GM04504 (cell line): ENCODE data around the gene GATB.
A peak's percentile ranks its signal among the peaks of the same experiment; 100 is the strongest.
"Not testable (repeated sequence)": the region's sequence is repeated elsewhere in the genome, so short reads cannot be mapped to it uniquely, and the experiment has no call there.

ENCODE experiments used
- DNase-seq: peaks from one replicate; pipeline ENCODE4 v3.0.0-alpha.2; 2012; ENCODE audit warnings: low read depth

Gene GATB

GRCh38 chr4:151785484-151786157, 24.8 kb upstream of the GATB start:
- no peak for DNase-seq

GRCh38 chr4:151784706-151785105, 23.9 kb upstream of the GATB start:
- DNase-seq: no peak

GRCh38 chr4:151783867-151784266, 23.1 kb upstream of the GATB start:
- DNase-seq: no peak

- no peak for DNase-seq
These were observed 21.5 kb upstream of the GATB start for GRCh38 chr4:151782296-151782695.

GRCh38 chr4:151781026-151781425, 20.2 kb upstream of the GATB start:
- DNase-seq: no peak

GRCh38 chr4:151777471-151777870, 16.7 kb upstream of the GATB start:
- no peak for DNase-seq

- no peak for DNase-seq
These were observed 13.5 kb upstream of the GATB start for GRCh38 chr4:151774324-151774723.

- DNase-seq: no peak
These were observed 11.5 kb upstream of the GATB start for GRCh38 chr4:151772274-151772673.

- peak; percentile 22 for DNase-seq
These were observed 10.9 kb upstream of the GATB start for GRCh38 chr4:151771664-151772063.

GRCh38 chr4:151770154-151770553, 9.3 kb upstream of the GATB start:
- no peak for DNase-seq

- no peak for DNase-seq
These were observed 8.0 kb upstream of the GATB start for GRCh38 chr4:151768835-151769234.

- no peak for DNase-seq
These were observed 5.9 kb upstream of the GATB start for GRCh38 chr4:151766691-151767090.

- no peak for DNase-seq
These were observed 805 bp downstream of the GATB start for GRCh38 chr4:151760002-151760401.

- DNase-seq: no peak
These were observed 7.8 kb downstream of the GATB start for GRCh38 chr4:151753056-151753455.

GRCh38 chr4:151750156-151750555, 10.7 kb downstream of the GATB start:
- no peak for DNase-seq

GRCh38 chr4:151745481-151746231, 15.2 kb downstream of the GATB start:
- DNase-seq: no peak

GRCh38 chr4:151744614-151745013, 16.2 kb downstream of the GATB start:
- DNase-seq: peak; percentile 78

GRCh38 chr4:151743894-151744293, 16.9 kb downstream of the GATB start:
- no peak for DNase-seq

GRCh38 chr4:151743128-151743854, 17.5 kb downstream of the GATB start:
- DNase-seq: no peak

GRCh38 chr4:151738720-151739517, 21.9 kb downstream of the GATB start:
- DNase-seq: no peak

GRCh38 chr4:151736852-151737251, 24.0 kb downstream of the GATB start:
- DNase-seq: not testable (repeated sequence)

- no peak for DNase-seq
These were observed 24.4 kb downstream of the GATB start for GRCh38 chr4:151736361-151736760.
